Measurements from ENCODE around the gene MLNR.

MLNR gene

GRCh38 chr13:49220856-49221589 lies 885 bp downstream of the MLNR start:
- Histone ChIP-seq H3K27ac (no peak overlapping the region), H3K4me3 (IDR thresholded peaks at IDR 0.05; ENCODE audit: insufficient read depth, low read depth, low read length) (no peak overlapping the region), H3K27me3 (ENCODE audit: insufficient read depth, low read depth) (no peaks in the 10 kb centered on the region), H4K20me1 (ENCODE audit: insufficient read depth) (no peaks in the 10 kb centered on the region), H3K36me3 (ENCODE audit: insufficient read depth) (no peaks in the 10 kb centered on the region), H3K9ac (no peak overlapping the region), H3K79me2 (ENCODE audit: insufficient read depth, low read depth) (no peaks in the 10 kb centered on the region), H2AFZ (ENCODE audit: low read depth) (no peak overlapping the region), H3K4me1 (ENCODE audit: low read depth, poor library complexity, severe bottlenecking) (no peaks in the 10 kb centered on the region), H3K4me2 (no peak overlapping the region)
- no peak for TF ChIP-seq CTCF (conservative IDR thresholded peaks at IDR 0.05; ENCODE audit: low read depth, low read length)

GRCh38 chr13:49221590-49221965 lies 1.4 kb downstream of the MLNR start:
- TF ChIP-seq CTCF (conservative IDR thresholded peaks at IDR 0.05; ENCODE audit: low read depth, low read length): no peak
- no peak overlapping the region for H3K9ac ChIP-seq
- no peaks in the 10 kb centered on the region for H3K4me1 ChIP-seq (ENCODE audit: low read depth, poor library complexity, severe bottlenecking)
- H3K79me2 ChIP-seq (ENCODE audit: insufficient read depth, low read depth): no peaks in the 10 kb centered on the region
- no peak overlapping the region for H3K4me3 ChIP-seq (IDR thresholded peaks at IDR 0.05; ENCODE audit: insufficient read depth, low read depth, low read length)
- H3K36me3 ChIP-seq (ENCODE audit: insufficient read depth): no peaks in the 10 kb centered on the region
- H3K4me2 ChIP-seq: no peak overlapping the region
- H3K27me3 ChIP-seq (ENCODE audit: insufficient read depth, low read depth): no peaks in the 10 kb centered on the region
- no peak overlapping the region for H3K27ac ChIP-seq
- H4K20me1 ChIP-seq (ENCODE audit: insufficient read depth): no peaks in the 10 kb centered on the region
- no peak overlapping the region for H2AFZ ChIP-seq (ENCODE audit: low read depth)

- Histone ChIP-seq H3K79me2 (ENCODE audit: insufficient read depth, low read depth) (no peaks in the 10 kb centered on the region), H3K4me2 (no peak overlapping the region), H3K9ac (no peak overlapping the region), H2AFZ (ENCODE audit: low read depth) (no peak overlapping the region), H3K36me3 (ENCODE audit: insufficient read depth) (no peaks in the 10 kb centered on the region), H3K4me1 (ENCODE audit: low read depth, poor library complexity, severe bottlenecking) (no peaks in the 10 kb centered on the region), H3K4me3 (IDR thresholded peaks at IDR 0.05; ENCODE audit: insufficient read depth, low read depth, low read length) (no peak overlapping the region), H4K20me1 (ENCODE audit: insufficient read depth) (no peaks in the 10 kb centered on the region), H3K27ac (no peak overlapping the region), H3K27me3 (ENCODE audit: insufficient read depth, low read depth) (no peaks in the 10 kb centered on the region)
- no peak for TF ChIP-seq CTCF (conservative IDR thresholded peaks at IDR 0.05; ENCODE audit: low read depth, low read length)
Measured at GRCh38 chr13:49225223-49226042, 5.3 kb downstream of the MLNR start.

- H3K4me2 ChIP-seq: no peak overlapping the region
- H3K27me3 ChIP-seq (ENCODE audit: insufficient read depth, low read depth): no peaks in the 10 kb centered on the region
- H3K9ac ChIP-seq: no peak overlapping the region
- H3K36me3 ChIP-seq (ENCODE audit: insufficient read depth): no peaks in the 10 kb centered on the region
- H3K79me2 ChIP-seq (ENCODE audit: insufficient read depth, low read depth): no peaks in the 10 kb centered on the region
- no peak overlapping the region for H2AFZ ChIP-seq (ENCODE audit: low read depth)
- H4K20me1 ChIP-seq (ENCODE audit: insufficient read depth): no peaks in the 10 kb centered on the region
- H3K4me1 ChIP-seq (ENCODE audit: low read depth, poor library complexity, severe bottlenecking): no peaks in the 10 kb centered on the region
- no peak overlapping the region for H3K27ac ChIP-seq
- TF ChIP-seq CTCF (conservative IDR thresholded peaks at IDR 0.05; ENCODE audit: low read depth, low read length): no peak
- H3K4me3 ChIP-seq (IDR thresholded peaks at IDR 0.05; ENCODE audit: insufficient read depth, low read depth, low read length): no peak overlapping the region
Measured at GRCh38 chr13:49226613-49227012, 6.5 kb downstream of the MLNR start.
